Cardiac muscle cell (in vitro differentiated cells and primary cell): ENCODE results near the gene RPL18. TPM values are rescaled to one million over a fixed set of nuclear protein-coding genes. Genes with fewer than 3 reads are reported as not detected.

Experiments
- DNase-seq, 2 donors: peaks; one replicate each; pipeline versions ENCODE4 v3.0.0 to v3.0.0-alpha.2; 2010 to 2017; ENCODE audit warnings: low read depth in 1 of 2, low spot score in 1 of 2
- H3K27ac ChIP-seq: fragments of 200-600 bp; sonication (generic); 2 replicates; pipeline ENCODE4 v1.5.1; 2016
- H3K27me3 ChIP-seq: fragments of 200-600 bp; sonication (generic); 2 replicates; pipeline ENCODE4 v1.6.0; 2016; ENCODE audit warnings: control low read depth
- H3K36me3 ChIP-seq: fragments of 200-600 bp; sonication (generic); 2 replicates; pipeline ENCODE4 v1.5.1; 2016; ENCODE audit warnings: control low read depth
- H3K4me1 ChIP-seq: fragments of 200-600 bp; sonication (generic); 2 replicates; pipeline ENCODE4 v1.8.1; 2017; ENCODE audit warnings: low read depth, mild to moderate bottlenecking, mixed run types
- H3K4me3 ChIP-seq: fragments of 200-600 bp; sonication (generic); 2 replicates; pipeline ENCODE4 v1.5.1; 2016; ENCODE audit warnings: mild to moderate bottlenecking
- H3K9me3 ChIP-seq: fragments of 200-600 bp; sonication (generic); 2 replicates; pipeline ENCODE4 v1.5.1; 2017; ENCODE audit warnings: low read depth, mild to moderate bottlenecking, control low read depth
- polyA plus RNA-seq: library from polyadenylated mRNA; unstranded; fragments of >200 nt; fragmentation: Nextera tagmentation; extraction: Ambion mirVana; gene quantifications from 2 replicates; pipeline ENCODE4 v1.2.1, GENCODE V29; 2016
- total RNA-seq: library from RNA; depleted of rRNA; stranded (reverse); fragments of >200 nt; gene quantifications from 2 replicates; pipeline ENCODE4 v1.2.3, GENCODE V29; 2016
- TF ChIP-seq, protein P1 (sequence below): IDR thresholded peaks from 2 replicates; pipeline ENCODE4 v1.5.1; 2012; ENCODE audit warnings: low read depth, mild to moderate bottlenecking, low read length

The RPL18 gene
- total and polyA plus RNA-seq, 2 experiments from 2014 or later: 692 to 3,429 TPM

DNA sequence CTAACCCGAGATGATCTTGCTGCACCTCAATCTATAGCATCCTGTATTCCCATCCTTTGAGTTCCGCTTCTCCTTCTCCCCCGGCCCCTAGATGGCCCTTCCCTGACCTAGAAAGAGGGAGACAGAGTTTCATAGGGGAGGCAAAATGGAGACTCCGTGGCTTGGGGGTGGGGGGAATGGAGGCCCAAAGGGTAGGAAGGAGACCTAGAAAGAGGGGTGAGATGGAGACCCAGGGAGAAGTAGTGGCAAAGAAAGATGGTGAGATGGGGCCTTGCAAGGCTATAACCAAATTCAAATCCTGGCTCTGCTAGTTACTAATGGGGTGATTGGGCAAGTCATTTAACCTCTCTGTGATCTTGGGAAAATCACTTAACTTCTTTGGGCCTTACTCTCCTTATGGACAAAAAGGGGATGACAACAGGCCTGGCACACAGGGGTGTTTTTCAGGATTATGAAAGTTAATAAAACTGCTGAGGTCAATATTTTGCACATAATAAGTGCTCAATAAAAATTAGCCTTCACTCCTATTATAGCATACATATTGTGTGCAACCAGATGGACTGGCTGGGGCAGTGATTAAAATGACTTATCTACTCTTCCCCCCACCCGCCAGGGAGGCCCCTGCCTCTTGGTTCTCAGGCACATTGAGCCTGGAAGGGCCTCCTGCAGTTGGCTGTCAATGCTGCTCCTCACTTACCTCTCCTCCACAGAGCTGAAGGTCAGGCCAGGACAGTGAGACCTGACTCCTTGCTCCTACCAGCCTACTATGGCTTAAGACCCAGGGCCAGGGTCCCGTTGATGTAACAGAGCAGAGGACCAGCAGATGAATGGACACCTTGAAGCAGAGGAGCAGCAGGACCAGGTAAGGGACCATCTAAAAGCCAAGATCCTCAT lies 961 bp upstream of the RPL18 start:
- Histone ChIP-seq H3K27ac (peak overlapping the region; percentile 88), H3K27me3 (no peaks in the 10 kb centered on the region), H3K9me3 (no peaks in the 10 kb centered on the region), H3K4me1 (peaks cover 13% of the 10 kb centered on the region), H3K4me3 (peak overlapping the region; percentile 26), H3K36me3 (peaks cover 24% of the 10 kb centered on the region)
- peak in 1 of 2 donors; percentile 39 for DNase-seq
- TF ChIP-seq, protein P1, sequence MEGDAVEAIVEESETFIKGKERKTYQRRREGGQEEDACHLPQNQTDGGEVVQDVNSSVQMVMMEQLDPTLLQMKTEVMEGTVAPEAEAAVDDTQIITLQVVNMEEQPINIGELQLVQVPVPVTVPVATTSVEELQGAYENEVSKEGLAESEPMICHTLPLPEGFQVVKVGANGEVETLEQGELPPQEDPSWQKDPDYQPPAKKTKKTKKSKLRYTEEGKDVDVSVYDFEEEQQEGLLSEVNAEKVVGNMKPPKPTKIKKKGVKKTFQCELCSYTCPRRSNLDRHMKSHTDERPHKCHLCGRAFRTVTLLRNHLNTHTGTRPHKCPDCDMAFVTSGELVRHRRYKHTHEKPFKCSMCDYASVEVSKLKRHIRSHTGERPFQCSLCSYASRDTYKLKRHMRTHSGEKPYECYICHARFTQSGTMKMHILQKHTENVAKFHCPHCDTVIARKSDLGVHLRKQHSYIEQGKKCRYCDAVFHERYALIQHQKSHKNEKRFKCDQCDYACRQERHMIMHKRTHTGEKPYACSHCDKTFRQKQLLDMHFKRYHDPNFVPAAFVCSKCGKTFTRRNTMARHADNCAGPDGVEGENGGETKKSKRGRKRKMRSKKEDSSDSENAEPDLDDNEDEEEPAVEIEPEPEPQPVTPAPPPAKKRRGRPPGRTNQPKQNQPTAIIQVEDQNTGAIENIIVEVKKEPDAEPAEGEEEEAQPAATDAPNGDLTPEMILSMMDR: no peak

DNA sequence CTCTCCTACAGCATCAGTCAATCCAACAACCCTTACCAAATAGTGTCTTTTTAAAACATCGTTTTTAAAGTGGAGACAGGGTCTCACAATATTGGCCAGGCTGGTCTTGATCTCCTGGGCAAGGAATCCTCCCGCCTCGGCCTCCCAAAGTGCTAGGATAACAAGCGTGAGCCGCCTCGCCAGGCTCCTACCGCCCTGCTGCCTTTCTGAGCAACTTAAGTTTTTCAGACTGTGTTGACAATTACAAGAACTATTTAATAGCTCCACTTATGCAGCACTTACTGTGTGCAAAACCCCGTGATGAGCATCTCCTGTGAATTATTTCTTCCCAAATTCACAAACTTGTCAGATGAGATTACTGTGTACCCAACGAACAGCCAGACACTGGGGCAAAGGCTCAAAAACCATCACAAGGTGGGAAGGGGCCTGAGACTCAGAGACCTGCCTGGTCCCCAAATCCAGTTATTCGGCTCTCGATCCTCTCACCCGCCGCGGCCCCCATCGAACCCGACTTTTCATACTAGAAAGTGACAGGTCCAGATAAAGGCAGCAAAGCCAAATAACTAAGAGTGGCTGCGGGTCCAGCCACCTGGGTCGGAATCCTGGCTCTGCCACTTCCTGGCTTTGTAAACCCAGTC lies 581 bp downstream of the RPL18 start:
- no peaks in the 10 kb centered on the region for H3K27me3 ChIP-seq
- peaks cover 23% of the 10 kb centered on the region for H3K4me1 ChIP-seq
- peak overlapping the region; percentile 88 for H3K27ac ChIP-seq
- TF ChIP-seq, protein P1: no peak
- DNase-seq: peak in 1 of 2 donors; percentile 47
- H3K36me3 ChIP-seq: peaks cover 26% of the 10 kb centered on the region
- H3K9me3 ChIP-seq: no peaks in the 10 kb centered on the region
- H3K4me3 ChIP-seq: peak overlapping the region; percentile 89

DNA sequence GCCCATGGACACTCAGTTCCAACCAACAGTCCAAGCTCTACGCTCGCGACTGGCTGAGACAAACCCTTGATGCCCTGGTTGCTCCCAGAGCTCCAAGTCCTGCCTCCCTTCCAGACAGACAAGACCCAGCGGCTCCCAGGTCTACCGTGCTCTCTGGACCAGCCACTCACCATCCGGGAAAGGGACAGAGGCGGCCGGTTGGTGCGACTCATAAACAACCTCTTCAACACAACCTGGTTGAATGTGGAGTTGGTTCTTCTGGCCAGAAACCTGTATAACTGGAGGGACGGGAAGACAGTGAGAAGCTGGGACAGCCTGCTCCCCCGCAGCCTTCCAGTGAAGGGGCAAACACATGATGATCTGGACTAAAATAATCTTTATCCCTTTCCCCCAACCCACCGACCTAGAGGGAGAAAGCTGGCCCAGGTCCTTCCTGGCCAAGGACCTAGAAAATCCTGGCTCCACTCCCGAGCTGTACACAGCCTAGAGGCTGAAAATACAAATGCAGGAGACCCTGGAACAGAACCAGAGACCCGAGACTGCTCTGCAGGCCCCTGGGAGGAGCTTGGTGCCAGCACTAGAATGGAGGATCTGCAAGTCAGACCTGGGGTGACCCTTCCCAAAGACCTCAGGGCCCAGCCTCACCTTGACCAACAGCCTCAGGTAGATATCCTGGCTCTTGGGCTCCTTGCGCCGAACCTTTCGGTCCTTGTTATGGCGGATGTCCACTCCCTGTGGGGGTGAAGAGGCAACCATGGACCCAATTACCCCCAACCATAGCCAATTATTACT lies 1.6 kb downstream of the RPL18 start:
- Histone ChIP-seq H3K4me3 (peak overlapping the region; percentile 89), H3K9me3 (no peaks in the 10 kb centered on the region), H3K27me3 (no peaks in the 10 kb centered on the region), H3K27ac (peak overlapping the region; percentile 44), H3K36me3 (peaks cover 26% of the 10 kb centered on the region), H3K4me1 (peaks cover 23% of the 10 kb centered on the region)
- peak in 1 of 2 donors; percentile 61 for DNase-seq
- TF ChIP-seq, protein P1: peak; percentile 22

DNA sequence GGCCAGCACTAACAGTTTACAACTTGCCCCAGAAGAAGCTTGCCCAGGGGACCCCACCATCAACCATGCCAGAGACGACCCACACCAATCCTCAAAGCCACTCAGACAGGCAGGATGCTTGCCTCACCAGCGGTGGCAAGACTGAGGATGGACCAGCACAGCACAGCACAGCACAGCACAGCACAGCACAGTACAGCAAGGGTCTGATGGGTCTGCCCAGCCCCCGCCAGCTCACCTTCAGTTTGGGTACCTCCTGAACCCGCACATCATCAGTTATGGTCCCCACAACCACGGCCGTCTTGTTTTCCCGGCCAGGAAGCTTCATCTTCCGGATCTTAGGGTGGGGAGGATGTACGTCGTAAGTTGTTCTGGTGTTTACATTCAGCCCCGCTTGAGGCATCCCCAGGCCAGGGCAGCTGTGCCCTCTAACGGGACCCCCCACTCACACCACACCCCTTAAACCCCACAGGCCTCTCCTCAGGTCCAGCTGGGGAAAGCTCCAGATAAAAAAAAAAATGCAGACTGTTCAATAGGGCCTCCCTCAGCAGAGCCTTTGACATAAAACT lies 2.4 kb downstream of the RPL18 start:
- no peaks in the 10 kb centered on the region for H3K9me3 ChIP-seq
- peaks cover 23% of the 10 kb centered on the region for H3K4me1 ChIP-seq
- TF ChIP-seq, protein P1: no peak
- DNase-seq: no peak
- H3K27ac ChIP-seq: no peak overlapping the region
- H3K4me3 ChIP-seq: no peak overlapping the region
- peaks cover 26% of the 10 kb centered on the region for H3K36me3 ChIP-seq
- H3K27me3 ChIP-seq: no peaks in the 10 kb centered on the region

DNA sequence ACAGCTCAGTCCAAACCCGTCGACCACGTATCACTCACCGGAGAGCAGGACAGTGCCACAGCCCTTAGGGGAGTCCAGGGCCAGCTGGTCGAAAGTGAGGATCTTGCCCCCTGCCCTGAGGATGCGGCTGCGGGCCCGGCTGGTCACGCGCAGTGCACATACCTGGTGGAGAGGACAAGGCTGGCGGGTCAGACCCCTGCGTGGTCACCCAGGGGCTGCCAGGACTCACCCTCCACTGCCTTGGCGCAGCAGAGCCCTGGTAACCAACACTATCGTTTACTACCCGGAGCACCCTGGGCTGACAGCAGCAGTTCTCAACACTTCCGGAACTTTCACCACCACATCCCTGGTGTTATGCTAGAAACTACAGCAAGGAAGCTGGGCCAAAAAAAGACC lies 2.9 kb downstream of the RPL18 start:
- Histone ChIP-seq H3K9me3 (no peaks in the 10 kb centered on the region), H3K27ac (no peak overlapping the region), H3K36me3 (peaks cover 26% of the 10 kb centered on the region), H3K27me3 (no peaks in the 10 kb centered on the region), H3K4me1 (peaks cover 23% of the 10 kb centered on the region), H3K4me3 (no peak overlapping the region)
- no peak for DNase-seq
- TF ChIP-seq, protein P1: no peak
